NCI-H2196 (cell line): ENCODE data around the gene NBAS.
A peak's percentile ranks its signal among the peaks of the same experiment; 100 is the strongest.

ENCODE experiments used
- DNase-seq: peaks from one replicate; lab custom pipeline; 2025; ENCODE audit not compliant: unreplicated experiment; lab: John Stamatoyannopoulos, UW

The NBAS gene

DNA sequence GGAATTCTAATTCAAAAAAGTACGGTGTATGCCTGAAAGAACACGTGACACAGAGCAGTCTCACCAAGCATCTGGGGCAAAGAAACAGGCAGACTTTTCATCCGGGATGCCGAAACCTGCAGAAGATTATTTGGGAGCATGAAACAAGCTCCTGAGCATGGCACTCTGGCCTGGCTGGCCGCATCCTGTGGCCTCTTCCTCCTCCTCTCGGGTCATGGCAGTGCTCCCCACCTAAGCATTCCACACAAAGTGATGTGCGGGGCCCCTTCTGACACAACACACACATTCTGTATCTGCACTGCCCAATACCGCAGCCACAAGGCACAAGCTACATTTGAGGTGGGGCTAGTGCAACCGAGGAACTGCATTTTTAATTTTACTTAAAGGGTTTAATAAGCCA is 380.8 kb downstream of the NBAS start:
- no peak for DNase-seq

DNA sequence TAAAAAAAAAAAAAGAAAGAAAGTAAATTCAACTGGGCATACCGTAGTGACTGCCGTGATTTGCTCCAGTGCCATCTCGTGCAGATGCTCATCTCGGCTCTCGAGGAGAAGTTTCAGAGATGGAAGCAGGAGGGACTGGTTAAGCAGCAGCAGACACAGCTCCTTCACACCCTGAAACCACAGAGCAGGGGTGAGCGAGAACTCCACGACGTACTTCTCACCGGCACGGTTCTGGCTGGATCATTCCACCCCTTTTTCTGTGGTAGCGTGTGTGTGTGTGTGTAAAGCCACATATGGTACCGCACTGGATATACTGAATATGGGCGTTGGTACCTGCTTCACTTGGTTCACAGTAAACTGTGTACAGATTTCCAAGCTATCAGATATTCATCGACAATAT is 382.2 kb downstream of the NBAS start:
- no peak for DNase-seq

DNA sequence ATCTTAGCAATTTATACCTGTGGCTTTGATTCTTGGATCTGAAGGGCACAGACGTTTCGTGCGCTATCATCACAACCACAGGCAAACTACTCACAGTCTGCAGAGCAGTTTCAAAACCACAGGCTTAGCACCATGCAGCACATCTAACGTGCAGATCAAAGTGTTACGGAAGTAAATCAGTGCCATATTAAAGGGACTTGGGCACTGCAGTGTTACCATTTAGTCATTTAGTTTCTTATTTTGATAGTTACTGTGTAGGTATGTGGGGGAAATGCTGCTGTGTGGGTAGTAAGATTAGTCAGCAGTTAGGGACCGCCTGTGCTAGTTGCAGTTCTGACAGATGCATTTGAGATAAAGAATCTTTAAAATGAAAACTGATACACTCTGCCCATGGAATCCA is 384.0 kb downstream of the NBAS start:
- no peak for DNase-seq

DNA sequence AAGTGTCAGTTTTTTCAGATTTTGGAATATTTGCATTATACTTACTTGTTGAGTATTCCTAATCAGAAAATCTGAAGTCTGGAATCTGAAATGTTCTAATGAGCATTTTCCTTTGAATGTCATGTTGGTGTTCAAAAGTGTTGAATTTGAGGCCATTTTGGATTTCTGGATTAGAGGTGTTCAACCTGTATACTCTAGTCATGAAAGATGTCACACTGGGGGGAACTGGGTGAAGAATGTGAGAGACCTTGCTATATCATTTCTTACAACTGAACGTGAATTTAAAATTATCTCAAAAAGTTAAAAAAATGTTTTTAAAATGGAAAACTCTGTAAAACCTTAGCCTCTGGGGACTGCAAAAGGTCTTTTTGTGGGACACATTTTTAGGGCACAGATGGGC is 384.5 kb downstream of the NBAS start:
- DNase-seq, result no peak

DNA sequence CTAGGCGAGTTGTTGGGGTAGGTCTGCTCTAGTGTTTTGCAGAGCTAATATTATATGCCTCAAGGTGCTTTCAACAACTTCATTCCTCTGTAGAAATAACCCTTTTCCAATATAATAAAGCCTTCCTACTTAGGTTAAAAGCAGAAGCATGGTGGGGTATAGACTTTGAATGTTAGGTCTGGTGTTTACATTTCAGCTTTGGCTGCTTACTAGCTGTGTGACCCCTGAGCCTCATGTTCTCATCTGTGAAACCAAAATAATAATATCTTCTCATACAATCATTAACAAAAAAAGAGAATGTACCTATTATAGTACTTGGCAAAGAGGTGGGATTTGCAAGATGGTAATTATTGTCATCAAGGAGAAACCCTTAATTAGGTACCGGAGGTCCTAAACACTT is 386.6 kb downstream of the NBAS start:
- DNase-seq, result no peak

DNA sequence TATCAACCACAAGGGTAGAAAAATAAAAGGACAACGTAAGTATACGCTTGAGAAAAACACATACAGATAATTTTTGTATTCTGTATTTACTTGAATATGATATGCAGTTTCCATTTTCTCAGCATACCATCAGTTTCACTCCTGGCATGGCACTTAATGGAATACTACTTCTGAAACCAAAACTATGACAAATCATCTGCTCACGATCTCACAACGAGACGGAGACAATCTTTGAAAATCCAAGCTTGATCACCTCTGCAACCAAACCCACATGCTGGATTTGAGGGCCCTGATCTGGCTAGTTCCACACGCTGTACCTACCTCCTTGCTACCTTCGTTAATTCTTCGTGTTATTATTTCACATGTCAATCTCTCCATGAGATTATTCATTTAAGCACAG is 387.6 kb downstream of the NBAS start:
- no peak for DNase-seq

DNA sequence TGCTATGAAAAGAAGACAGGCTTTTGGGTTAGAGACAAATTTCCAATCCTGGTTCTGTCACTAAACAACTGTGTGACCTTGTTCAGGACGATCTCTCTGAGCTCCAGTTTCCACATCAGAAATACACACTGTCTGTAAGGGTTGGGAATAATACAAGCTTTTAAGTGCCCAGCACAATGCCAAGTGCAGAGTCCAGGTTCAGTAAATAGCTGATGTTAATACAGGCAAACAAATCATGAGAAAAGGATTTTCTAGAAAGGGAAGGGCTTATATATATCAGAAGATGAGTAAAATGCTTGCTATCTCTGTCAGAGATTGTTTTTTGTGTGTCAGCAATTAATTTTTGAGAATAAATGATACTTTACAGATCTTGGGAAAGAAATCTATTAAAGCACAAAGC is 388.3 kb downstream of the NBAS start:
- DNase-seq, result no peak

DNA sequence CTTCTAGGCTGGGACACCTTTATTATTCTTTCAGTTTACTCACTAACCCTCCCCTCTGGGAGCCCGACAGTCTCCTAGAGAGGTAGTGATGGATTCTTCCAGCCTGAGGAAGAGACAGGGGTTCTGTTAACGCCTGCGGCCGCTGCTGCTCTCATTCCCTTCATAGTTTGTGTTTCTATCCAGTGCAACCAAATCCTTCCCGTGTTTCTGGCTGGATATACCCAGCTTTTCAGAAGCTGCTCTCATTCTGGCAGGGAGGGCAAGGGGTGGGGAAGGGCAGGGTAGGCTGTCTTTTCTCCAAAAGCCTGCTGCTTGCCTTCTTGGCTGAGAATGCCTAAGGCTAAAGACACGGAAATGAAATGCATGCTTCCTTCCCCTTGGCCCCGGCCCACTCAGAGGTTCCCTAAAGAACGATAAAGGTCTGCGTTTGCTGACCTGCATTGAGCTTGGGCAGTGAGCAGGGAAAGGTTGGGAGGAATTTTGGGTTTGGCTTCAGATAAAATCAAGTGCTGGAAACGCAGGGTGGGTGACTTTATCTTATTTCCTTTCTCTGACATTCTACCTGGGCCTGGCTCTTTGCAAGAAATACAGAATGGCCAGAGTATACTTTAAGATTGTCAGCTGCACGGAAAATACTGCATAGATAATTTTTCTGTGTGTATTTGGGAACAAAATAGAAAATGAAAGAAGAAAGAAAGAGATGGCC is 390.9 kb downstream of the NBAS start:
- no peak for DNase-seq

DNA sequence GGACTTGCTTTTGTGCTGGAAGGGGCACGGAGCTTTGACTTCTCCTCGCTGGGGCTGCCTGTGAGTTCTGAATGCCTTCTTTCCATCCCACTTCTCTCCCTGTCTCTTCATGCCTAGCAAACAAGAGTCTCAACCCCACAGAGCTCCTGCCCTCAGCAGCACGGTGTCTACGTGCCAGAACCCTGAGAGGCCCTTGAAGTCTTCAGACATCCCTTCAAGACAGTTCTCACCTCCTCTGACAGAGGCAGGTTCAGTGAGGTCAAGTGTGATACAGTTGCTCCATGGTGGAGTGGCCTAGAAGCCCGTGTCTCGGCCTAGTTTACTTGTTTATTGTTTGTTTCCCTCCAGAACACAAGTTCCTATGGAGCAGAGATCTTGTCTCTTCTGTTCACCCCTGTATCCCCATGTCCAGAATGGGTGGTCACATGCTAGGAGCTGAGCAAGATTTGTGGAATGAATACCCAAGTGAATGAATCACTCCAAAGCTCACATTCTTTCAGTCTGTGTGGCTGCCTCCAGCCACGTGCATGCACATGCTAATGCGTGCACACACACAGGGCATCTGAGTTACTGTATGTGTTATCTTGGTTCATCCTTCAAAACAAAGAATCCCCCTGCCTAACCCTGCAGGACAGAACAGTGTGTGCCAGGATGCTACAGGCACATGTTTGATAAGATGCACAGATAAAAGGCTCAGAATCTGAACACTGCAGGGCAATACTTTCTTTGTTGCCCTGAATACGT is 391.6 kb downstream of the NBAS start:
- DNase-seq, result no peak

DNA sequence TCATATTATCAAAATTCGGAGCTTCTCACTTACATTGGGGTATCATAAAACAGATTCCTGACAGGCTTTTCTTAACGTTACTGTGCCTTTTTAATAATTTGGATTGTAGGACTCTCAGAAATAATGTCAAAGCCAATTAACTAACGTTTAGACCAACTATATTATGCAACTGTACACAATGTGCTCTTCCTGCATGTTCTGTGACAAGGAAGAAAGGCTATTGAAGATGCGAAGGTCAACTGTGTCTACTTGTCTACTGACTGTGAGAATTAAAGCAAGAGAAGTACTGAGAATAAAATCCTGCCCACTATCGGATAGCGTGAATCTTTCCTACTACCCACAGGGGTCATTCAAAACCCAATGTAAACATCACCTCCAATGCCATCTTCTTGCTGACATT is 393.0 kb downstream of the NBAS start:
- no peak for DNase-seq

DNA sequence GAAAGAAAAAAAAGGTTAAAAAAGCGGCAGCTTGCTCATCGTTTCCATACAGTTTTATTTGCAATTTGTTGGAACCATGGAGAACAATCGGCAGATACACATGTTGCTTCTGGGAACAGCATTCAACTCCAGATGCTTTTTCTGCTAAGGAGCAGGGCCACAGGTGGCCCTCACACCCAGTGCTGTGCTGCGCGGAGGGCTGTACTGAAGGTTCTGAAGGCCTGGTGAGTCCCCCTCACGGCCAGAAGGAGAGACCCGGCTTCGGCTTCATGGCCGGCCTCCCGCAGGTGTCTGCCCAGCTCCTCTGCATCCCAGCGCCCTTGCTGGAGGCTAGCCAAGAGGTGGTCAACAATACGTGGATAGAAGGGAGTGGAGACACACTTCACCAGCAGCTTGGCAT is 394.3 kb downstream of the NBAS start:
- no peak for DNase-seq

DNA sequence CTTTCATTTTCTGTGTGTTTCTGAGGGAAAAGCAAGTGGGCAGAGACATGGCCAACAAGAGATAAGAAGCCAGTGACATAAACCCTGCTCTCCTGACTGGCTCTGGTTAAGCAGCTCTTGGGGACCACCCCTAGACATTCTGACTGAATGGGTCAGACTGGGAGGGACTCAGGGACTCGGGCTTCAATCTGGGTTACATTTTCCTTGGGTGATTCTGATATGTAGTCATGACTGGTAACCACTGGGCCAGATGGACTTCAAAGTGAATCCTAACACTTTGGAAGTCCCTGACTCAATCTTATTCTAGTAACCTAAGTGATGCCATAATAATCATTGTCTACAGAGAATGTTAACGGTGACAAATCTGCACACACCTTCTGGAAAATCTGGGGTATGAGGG is 397.8 kb downstream of the NBAS start:
- DNase-seq, result no peak

DNA sequence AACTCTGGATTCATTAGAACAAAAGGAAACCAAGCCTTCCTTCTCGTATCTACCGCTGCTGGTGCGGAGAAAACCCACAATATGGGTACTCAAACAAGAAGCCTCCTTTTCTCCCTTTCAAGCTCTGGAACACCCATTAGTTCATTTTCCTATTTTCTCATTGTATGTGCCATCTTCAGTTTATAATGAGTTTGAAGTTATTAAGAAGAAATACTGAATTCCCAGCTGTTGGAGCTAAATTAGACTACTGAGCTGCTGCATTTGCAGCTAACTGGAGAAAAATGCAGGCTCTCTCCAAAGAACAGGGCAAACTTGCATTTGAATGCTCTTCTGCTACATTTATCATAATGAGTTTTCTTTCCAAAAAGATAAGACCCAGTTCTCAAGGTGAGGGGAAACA is 398.5 kb downstream of the NBAS start:
- DNase-seq, result no peak

DNA sequence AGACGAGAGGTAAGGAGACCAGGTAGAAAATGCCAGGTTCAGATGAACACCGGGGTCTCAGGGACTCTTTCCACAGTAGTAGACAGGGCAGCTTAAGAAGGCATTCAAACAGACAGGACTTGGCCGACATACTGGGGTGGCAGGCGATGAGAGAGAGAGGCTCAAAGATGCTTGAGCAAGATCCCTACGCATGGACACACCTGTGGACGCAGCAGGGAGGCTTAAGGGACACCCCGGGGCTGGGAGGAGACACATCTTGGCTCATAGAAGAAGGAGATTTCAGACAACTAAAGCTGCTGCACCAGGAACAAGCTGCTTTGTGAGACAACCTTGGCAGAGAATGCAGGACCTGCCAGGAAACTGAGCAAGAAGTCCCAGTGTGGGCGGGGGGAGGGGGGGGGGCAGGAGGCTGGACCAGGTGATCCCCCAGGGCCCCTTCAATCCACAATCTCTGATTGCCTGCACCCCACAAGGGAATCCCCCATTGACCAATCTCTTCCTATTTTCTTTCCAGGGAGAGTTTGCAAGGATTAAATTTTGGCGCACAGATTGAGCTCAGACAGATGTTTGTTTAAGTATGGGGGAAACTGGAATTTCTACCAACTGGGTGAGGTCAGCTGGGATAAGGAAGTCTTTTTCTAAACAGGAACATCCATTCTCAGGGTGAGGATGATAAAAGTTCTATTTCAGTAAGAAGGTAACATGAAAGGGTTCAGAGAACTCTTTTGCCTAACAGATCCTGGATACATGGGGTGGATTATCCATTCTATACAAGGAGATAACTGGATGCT is 400.7 kb downstream of the NBAS start:
- no peak for DNase-seq

DNA sequence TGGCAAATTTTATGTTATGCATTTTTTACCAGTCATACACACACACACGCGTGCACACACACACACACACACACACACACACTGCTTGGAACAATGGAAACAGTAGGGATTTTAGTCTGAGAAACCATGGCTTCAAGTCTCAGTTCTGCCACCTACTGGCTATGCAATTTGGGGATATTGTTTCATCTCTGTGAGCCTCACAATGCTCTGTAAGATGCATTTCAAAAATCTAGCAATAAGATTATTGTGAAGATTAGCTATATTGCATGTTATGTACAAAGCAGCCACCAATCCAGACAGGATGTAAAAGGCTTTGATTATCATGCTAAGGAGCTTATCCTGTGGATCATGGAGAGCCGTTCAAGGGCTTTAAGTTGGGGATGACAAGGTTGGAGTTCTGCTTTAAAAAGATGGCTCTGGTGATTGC is 401.4 kb downstream of the NBAS start:
- peak; percentile 53 for DNase-seq

DNA sequence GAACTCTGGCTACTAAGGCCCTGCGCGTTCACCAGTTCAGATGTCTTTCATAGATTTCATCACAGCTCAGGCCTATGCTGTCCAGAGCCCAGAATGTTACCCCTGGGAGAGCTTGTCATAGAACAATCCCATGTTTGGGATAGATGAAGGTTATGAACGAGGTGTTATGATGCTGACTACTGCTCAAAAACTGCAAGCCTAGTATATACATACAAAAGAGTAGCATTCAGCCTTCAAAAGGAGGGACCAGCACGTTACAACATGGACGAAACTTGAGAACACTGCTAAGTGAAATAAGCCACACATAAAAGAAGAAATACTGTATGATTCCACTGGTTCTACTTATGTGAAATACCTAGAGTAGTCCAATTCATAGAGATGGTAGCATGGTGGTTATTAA is 401.9 kb downstream of the NBAS start:
- DNase-seq, result no peak

DNA sequence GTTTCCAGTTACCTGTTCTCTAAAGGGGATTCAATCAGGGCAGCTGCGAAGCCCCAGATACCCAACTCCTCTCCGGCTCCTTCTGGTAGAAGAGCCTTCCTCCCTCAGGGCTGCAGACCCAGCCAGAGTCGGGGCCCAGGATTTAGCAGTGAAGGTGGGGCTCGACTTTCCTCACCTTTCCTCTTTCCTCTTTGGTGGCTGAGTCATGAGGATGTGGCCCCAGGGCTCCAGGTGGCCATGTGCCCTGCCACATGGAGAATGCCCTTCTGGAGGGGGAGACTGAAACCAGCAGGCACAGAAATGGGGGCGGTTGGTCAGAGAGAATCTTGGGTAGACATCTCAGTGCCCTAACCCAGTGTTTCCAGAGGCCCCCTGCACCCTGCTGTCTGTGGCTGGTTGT is 402.6 kb downstream of the NBAS start:
- DNase-seq, result no peak

DNA sequence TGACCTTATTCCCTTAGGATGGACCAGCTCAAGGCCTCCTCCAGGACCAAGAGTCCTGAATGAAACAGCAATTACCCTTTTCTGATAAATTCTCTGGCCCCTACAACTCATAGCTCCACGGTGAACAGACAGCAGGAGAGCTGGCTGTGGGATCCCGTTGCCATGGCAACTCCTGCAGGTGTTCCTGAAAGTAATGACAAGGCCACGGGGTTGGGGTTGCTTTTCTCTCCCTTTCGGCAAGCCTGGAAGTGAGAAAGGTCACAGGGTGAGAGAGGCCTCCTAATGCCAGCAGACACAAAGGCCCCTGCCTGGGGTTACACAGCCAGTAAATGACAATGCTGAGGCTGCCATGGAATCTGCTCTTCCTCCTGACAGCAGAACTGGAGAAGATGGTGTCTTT is 403.0 kb downstream of the NBAS start:
- peak; percentile 23 for DNase-seq

DNA sequence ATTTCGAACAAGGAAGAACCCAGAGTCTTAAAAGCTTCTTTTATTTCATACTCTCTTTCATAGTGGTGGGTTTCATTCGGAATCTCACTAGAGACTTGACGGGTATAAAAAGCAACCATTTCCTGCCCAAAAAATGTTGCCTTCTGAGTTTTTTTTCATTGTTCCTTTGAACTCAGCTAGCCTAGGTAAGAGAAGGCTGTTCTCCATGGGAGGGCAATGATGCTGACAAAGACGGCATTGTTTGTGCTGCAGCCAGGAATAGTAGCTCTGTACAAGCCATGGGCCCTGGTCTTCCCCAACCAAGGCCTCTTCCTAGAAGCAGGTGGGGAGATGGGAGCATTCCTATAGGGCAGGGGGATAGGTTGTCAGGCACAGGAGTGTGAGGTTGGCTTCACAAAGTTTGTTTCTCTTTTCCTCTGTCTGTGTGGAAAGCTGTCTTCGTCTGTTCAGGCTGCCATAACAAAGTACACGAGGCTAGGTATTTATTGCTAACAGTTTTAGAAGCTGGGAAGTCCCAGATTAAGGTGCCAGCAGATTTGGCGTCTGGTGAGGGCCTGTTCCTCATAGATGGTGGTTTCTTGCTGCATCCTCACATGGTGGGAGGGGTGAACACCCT is 405.1 kb downstream of the NBAS start:
- no peak for DNase-seq

DNA sequence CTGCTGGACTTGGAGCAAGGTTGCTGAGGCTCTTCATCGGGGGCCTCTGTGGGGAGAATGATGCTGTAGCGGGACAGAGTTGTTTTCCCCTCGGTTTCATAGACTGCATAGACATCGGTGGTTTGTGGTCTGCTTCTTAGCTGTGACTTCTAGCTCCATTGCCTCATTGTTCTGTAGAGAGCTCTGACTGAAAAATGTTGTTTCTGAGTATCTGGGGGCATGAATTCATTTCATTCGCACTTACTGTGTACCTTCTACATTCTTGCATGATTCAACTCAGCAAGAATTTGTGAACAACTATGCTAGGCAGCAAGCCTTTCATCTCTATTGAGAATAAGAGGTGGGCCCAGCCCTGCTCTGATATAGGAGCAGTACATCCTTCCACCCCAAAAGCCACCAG is 406.8 kb downstream of the NBAS start:
- DNase-seq, result no peak

DNA sequence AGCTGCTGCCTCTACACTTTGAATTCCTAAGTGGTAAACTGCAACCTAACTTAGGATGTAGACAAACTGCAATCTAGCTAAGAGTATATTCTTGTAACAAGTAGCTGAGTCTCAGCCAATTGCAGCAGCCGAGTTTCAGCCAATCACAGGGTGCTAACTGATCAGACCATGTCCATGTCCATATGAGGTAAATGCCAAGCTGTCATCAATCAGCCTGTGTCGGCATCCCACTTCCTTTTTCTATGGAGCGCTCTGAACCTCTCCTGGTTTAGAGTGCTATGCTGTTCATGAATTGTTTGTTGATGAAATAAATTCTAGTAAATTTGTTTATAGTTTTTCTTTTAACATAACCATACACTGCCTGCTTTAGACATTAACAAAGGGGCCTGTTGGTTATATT is 408.8 kb downstream of the NBAS start:
- DNase-seq, result no peak

DNA sequence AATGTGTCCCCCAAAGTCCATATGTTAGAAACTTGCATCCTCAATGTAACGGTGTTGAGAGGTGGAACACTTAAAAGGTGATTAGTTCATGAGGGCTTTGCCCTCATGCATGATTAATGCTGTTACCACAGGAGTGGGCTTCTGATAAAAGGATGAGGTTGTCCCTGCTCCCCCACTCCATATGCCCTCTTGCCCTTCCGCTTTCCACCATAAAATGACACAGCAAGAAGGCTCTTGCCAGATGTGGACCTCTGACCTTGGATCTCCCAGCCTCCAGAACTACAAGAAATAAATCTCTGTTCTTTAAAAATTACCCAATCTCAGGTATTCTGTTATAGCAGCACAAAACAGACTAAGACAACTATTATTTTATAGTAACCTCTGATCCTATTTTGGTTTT is 412.1 kb downstream of the NBAS start:
- no peak for DNase-seq
